Posterior vena cava (tissue), 2 donors: ENCODE data around the gene ZNF664. TPM values are rescaled to one million over a fixed set of nuclear protein-coding genes. Genes with fewer than 3 reads are reported as not detected.

Experiments used
- DNase-seq: peaks from one replicate; pipeline ENCODE4 v3.0.0-alpha.2; 2020; ENCODE audit warnings: low spot score
- intact Hi-C, 2 donors: fragments of 100-400 bp; cut with DNase I; formaldehyde crosslinking; loops; one replicate each; pipeline versions ENCODE4 v1.14.1 to v1.14.2; 2022 to 2023
- total RNA-seq, 2 donors: library from RNA; stranded (reverse); fragmentation: NEBNext Ultra II Directional; extraction: Animal tissue kit (Norgen Biotek cat#: 25700); gene quantifications; one replicate each; pipeline ENCODE4 v1.2.1, GENCODE V29; 2021
- donor health status: DM: yes; HTN: yes; CAD: no.
- donor health status: DM: yes; HTN: yes; CAD: no.

Gene ZNF664
- total RNA-seq, 2 donors from 2014 or later, result 55.1 to 56.4 TPM

DNA sequence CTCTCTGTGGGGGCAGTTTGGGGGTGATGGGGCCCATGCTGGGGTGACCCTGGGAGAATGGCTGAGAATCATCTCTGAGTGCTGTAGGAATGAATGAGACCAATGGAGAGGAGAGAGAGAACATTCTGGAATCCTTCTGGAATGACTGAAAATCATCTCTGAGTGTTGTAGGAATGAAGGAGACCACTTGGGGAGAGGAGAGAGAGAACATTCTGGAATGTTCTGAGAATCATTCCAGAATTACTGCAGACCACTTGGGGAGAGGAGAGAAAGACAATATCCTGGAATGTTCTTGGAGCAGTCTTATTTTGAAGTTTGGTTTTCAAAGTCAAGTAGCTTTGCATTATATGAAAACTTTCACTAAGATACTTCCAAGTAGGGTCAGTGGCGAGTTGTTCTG lies 64.3 kb downstream of the ZNF664 start:
- intact Hi-C loops, result loop anchor here (5.0 kb wide), 3 partner anchors 280 to 735 kb away; no protein-coding TSS in a partner anchor
- DNase-seq, result no peak

DNA sequence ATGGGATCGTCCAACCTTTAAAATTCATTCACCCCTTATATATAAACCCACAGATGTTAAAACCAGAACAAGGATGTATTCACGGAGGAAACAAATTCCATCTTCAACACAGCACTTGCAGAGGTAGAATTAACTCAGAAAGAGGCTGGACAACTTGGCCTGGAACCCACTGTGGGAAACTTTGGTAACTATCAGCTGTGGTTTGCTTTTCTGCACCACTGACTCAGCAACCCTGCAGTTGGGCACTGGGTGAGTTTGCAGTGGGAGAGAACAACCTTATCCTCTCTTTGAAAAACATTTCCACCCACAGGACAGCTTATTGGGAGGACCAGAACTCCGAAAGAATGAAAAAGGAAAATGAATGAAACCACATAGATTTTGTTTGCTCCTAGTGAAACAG lies 66.3 kb downstream of the ZNF664 start:
- DNase-seq, result no peak
- intact Hi-C loops, result loop anchor here (5.0 kb wide), 3 partner anchors 278 to 733 kb away; no protein-coding TSS in a partner anchor

DNA sequence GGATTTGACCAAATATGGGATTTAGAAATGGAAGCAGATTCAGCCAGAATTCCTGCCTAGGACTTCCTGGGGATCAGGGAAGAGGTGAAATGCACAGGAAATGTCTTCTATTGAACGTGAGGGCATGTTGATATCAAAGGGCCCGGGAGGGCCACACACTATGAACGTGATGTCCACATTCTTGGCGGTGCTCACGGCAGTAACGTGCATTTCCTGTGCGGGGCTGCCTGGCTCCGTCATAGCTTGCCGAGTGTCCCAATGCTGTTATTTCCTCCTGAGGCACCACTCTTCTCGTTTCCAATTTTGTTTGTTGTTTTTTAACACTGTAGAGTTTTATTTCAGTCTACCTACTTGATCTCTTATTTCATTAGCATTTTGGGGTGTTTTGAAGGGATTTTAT lies 67.3 kb downstream of the ZNF664 start:
- no peak for DNase-seq

DNA sequence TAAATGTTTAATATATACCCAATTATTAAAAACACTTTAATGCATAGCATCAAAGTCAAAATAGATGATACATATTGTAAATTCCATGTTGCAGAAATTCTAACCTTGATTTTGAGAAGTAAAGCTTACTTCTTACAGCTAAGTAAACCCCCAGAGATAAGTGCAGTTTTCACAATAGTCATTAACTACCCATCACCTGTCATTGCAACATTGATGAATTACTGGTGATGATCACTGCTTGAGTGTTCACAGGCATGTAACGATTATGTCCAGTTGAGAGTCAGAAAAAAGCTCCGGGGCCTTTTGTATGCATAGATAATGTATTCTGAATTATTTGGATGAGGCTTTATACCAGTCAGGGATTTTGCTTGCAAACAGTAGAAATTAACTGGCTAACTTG lies 67.7 kb downstream of the ZNF664 start:
- intact Hi-C loops, result no loop called here
- no peak for DNase-seq

More for the DNA sequence above, 67.3 kb downstream of the ZNF664 start:
- intact Hi-C loops, result no loop called here

DNA sequence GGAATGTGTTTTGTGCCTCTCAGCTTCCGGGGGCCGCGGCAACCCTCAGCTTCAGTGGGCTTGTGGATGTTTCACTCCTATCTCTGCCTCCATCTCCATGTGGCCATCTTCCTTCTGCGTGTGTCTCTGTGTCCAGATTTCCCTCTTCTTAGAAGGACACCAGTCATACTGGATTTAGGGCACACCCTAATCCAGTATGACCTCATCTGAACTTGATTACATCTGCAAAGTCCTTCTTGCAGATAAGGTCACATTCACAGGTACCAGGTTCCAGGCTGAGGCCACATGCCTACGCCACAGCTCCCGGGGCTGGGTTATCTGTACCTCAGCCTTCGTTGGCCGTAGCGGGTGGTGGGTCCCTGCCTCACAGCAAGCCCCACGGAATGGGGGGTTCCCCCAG lies 68.9 kb downstream of the ZNF664 start:
- intact Hi-C loops, result no loop called here

DNA sequence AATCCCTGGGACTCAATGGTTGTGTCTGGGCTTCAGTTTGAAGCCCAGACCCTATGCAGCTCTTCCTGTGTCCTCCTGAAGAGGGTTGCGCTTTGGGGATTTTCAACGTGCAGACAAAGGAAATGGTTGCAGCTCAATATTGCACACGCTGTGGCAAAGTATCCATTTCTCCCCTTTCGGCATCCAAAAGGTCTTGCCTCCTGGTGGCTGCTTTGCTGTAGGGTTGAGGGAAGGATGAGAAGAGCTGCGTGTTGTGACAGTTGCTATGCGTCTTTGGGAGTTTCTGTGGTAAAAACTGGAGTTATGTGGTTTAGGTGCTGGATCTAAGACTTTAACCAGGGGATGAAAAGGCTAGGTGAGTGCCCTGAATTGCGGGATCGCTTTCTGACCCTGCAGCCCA lies 71.0 kb downstream of the ZNF664 start:
- intact Hi-C loops, result no loop called here
- DNase-seq, result no peak

More for the DNA sequence above, 68.9 kb downstream of the ZNF664 start:
- DNase-seq, result no peak

DNA sequence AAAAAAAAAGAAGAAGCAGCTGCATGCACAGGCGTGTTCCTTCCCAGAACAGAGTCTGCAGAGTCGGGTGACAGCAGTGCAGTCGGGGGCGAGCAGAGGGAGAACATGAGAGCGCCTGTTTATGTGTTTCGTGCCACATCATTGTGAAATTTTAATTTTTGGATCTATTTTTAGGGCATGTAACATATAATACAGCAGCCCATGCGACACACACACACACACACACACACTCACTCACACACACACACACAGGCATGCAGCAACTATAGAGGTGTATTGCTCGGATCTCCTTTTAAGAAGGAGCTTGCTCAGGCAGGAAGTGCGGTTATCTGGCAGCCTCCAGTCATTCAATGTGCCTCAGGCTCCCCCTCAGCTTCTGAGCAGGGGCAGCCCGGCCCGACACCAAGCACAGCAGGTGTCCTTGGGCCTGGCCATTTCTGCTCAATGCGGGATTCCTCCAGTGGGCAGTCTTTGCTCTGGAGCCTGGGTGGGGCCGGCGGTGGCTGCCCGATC lies 71.8 kb downstream of the ZNF664 start:
- DNase-seq, result no peak
- intact Hi-C loops, result loop anchor here in 1 of 2 donors (5.0 kb wide), 1 partner anchor 272 kb away; no protein-coding TSS in a partner anchor

DNA sequence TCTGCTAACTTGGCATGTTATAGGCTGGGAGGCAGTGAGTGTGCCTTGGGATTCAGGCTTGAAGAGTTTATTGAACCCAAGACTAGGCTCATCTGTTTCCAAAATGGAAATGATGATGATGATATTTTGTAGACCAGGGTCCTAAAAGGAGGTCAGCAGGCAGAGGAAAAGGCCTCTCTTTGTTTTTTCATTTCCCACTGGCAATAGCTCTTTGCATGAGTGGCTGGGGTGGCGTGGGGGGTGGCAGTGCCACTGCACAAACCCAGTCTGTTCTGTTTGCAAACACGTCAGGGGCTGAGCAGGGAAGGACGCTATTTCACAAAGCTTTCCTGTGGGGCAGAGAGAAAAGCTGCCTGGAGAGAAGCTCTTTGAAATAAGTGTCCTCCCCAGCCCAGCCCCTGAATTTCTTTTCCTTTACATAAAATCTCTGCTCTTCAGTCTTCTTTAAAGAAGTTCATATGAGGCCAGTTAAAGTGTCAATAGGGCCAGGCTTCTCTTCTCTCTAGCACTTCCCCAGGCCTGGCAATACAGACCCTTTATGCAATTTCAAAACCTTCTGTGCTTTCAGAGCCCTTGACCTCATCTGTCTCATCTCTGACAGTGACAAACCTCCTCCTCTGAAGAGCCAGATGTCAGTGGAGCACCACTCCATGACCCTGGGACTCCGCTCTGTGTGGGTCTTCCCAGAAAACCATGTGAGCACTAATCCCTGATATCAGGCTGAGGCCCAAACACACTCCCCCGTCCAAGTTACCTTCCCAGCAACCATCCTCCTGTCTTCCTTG lies 72.8 kb downstream of the ZNF664 start:
- DNase-seq, result no peak
- intact Hi-C loops, result loop anchor here in 1 of 2 donors (5.0 kb wide), 1 partner anchor 271 kb away; no protein-coding TSS in a partner anchor

DNA sequence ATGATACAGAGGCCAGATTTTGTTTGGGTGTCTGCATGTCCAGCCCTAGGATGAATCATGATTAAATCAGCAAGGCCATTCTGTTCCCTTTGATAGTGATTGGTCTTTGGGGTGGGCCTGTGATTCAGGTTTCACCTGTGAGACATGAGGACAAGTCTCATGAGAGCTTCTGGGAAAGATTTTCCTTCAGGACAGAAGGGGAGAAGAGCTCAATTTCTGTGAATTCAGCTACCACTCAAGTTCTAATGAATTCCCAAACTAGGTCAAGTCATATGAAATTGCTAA lies 73.4 kb downstream of the ZNF664 start:
- DNase-seq, result no peak
- intact Hi-C loops, result loop anchor here in 1 of 2 donors (5.0 kb wide), 1 partner anchor 271 kb away; no protein-coding TSS in a partner anchor

DNA sequence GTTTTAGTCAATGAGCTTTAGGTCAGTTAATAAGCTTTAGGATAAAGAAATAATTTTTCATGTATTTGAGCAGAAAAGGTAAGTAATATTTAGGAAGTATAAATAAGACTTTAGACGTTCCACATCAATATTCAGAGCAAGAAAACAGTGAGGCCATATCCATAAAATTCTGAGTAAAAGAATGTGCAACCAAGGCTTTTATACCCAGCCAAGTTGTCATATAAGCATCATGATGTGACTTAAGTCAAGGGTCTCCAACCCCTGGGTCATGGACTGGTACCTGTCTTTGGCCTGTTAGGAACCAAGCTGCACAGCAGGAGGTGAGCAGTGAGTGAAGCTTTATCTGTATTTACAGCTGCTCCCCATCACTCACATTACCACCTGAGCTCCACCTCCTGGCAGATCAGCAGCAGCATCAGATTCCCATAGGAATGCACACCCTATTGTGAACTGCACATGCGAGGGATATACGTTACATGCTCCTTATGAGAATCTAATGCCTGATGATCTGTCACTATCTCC lies 74.1 kb downstream of the ZNF664 start:
- DNase-seq, result no peak
- intact Hi-C loops, result loop anchor here in 1 of 2 donors (5.0 kb wide), 1 partner anchor 270 kb away; no protein-coding TSS in a partner anchor

DNA sequence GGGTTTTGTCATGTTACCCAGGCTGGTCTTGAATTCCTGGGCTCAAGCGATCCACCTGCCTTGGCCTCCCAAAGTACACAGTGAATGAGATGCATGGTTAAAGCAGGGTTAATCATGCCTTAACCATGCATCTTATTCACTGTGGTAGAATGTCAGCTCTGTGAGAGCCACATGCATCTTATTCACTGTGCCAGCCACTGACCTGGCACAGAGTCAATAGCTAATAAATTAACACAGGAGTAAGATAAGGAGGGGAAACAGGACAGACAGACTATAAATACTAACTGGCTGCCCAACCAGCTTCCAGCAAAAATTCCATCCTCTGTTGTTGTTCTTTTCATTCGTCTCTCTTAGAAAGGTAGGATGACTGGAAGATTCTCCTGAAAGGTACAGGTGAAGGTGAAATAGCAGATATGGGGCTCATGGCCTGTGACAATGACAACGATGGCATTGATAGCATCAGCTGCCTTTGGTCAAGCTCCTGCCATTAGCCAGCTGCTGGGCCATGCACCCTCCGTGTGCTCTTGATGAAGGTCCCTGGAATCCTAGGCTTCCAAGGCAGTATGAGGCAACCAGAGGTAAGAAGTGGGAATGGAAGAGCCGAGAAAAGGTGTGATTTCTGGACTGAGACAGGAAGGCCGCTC lies 76.6 kb downstream of the ZNF664 start:
- intact Hi-C loops, result loop anchor here (5.0 kb wide), 2 partner anchors 268 to 723 kb away; no protein-coding TSS in a partner anchor
- DNase-seq, result no peak

DNA sequence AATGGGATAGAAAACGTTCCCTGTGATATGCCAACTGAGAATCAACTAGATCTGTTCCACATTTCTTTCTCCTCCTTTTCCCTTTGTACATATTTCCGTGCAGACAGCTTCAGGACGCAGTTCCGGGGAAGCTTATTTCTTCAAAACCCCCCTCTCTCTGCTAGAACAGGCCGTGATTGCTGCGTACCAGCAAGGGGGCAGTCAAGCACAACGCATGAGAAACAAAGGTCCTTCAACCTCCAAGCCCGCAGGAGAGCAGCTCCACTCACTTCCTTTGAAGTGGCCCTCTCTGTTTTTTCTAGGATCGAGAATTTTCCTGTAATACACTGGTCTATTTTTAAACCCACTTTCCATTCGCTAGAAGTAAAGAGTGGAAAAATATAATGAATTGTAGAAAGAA lies 80.8 kb downstream of the ZNF664 start:
- intact Hi-C loops, result loop anchor here in 1 of 2 donors (5.0 kb wide), 2 partner anchors 263 to 718 kb away; no protein-coding TSS in a partner anchor
- DNase-seq, result no peak

DNA sequence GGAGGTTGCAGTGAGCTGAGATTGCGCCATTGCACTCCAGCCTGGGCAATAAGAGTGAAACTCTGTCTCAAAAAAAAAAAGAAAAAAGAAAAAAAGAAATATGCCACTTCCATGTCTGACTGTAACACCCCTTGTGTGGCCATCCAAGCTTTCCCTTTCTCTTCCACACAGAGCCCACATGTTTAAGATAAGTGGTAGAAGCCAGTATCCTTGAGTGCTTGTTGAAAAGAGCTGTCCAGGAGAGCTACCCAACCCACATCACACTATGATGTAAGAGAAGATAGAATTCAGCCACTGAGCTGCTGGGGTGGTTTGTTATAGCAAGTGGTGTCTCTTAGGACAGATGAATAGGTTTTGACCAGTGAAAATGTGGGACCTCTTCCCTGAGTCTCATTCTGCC lies 82.1 kb downstream of the ZNF664 start:
- intact Hi-C loops, result no loop called here
- no peak for DNase-seq

DNA sequence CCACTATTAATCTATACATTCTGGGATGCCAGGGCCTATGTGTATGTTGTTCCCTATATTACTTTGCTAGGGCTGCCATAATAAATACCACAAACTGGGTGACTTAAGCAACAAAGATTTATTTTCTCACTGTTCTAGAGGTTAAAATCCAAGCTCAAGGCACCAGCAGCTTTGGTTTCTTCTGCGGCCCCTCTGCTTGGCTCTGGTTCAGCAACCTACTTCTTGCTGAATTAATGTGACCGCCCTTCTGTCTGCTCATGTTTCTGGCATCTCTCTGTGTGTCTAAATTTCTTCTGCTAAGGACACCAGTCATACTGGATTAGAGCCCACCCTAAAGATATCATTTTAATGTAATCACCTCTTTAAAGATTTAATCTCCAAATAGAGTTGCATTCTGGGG lies 84.7 kb downstream of the ZNF664 start:
- intact Hi-C loops, result no loop called here
- DNase-seq, result no peak

DNA sequence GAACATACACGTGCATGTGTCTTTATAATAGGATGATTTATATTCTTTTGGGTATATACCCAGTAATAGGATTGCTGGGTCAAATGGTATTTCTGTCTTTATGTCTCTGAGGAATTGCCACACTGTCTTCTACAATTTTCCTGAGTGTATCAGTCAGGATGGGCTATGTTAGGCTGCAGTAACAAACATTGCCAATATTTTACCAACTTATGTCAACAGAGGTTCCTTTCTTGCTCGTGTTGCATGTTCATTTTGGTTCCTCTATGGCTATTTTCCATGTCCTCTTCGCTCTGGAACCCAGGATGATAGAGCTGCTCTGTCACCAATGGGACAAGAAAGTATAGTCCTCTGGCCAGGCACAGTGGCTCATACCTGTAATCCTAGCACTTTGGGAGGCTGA lies 86.7 kb downstream of the ZNF664 start:
- intact Hi-C loops, result no loop called here
- no peak for DNase-seq

Other genes starting within 250 kb of the ZNF664 start
- gene DNAH10, start 210.9 kb upstream of the ZNF664 start, total RNA-seq, result not detected
- 10 to 100 TPM; 37.4 to 52.3 TPM for gene CCDC92, start 384 bp upstream of the ZNF664 start, total RNA-seq